Measurements from ENCODE around the gene LGALS1.

- TF ChIP-seq, protein P1, sequence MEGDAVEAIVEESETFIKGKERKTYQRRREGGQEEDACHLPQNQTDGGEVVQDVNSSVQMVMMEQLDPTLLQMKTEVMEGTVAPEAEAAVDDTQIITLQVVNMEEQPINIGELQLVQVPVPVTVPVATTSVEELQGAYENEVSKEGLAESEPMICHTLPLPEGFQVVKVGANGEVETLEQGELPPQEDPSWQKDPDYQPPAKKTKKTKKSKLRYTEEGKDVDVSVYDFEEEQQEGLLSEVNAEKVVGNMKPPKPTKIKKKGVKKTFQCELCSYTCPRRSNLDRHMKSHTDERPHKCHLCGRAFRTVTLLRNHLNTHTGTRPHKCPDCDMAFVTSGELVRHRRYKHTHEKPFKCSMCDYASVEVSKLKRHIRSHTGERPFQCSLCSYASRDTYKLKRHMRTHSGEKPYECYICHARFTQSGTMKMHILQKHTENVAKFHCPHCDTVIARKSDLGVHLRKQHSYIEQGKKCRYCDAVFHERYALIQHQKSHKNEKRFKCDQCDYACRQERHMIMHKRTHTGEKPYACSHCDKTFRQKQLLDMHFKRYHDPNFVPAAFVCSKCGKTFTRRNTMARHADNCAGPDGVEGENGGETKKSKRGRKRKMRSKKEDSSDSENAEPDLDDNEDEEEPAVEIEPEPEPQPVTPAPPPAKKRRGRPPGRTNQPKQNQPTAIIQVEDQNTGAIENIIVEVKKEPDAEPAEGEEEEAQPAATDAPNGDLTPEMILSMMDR (IDR thresholded peaks at IDR 0.05) = no peak
- TF ChIP-seq POLR2A (IDR thresholded peaks at IDR 0.05) = no peak
These were observed 39.2 kb downstream of the LGALS1 start for GRCh38 chr22:37714634-37715033.

Data from breast epithelium (tissue), 3 donors.